ENCODE results near the gene ZNF221.

DNA sequence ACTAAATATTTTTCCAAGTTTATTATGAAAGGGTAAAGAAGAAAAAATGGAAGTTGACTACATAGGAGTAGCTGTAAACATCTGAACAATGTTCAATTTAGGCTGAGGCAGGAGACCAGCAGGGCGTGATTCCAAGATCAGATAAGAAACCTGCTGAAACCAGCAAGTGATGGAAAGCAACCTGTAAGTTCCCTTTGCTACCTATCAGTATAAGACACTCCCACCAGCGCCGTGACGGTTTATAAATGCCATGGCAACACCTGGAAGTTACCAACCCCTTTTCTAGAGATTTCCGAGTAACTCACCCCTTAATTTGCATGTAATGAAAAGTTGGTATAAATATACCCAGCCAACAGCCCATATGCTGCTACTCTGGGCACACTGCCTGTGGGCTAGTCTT is 14.8 kb upstream of the ZNF221 start:
- no peak for TF ChIP-seq EZH2 (IDR thresholded peaks at IDR 0.05; ENCODE audit: borderline replicate concordance, insufficient read depth, low read depth, low read length, poor library complexity, severe bottlenecking)
- TF ChIP-seq, protein P1, sequence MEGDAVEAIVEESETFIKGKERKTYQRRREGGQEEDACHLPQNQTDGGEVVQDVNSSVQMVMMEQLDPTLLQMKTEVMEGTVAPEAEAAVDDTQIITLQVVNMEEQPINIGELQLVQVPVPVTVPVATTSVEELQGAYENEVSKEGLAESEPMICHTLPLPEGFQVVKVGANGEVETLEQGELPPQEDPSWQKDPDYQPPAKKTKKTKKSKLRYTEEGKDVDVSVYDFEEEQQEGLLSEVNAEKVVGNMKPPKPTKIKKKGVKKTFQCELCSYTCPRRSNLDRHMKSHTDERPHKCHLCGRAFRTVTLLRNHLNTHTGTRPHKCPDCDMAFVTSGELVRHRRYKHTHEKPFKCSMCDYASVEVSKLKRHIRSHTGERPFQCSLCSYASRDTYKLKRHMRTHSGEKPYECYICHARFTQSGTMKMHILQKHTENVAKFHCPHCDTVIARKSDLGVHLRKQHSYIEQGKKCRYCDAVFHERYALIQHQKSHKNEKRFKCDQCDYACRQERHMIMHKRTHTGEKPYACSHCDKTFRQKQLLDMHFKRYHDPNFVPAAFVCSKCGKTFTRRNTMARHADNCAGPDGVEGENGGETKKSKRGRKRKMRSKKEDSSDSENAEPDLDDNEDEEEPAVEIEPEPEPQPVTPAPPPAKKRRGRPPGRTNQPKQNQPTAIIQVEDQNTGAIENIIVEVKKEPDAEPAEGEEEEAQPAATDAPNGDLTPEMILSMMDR (IDR thresholded peaks at IDR 0.05), result no peak
